Neural crest cell (in vitro differentiated cells): ENCODE results near the gene PRTFDC1. TPM values are rescaled to one million over a fixed set of nuclear protein-coding genes. Genes with fewer than 3 reads are reported as not detected.

ENCODE experiments used
- DNase-seq: peaks from one replicate; pipeline ENCODE4 v3.0.0; 2021; ENCODE audit warnings: low read depth, mixed read lengths, low spot score
- H3K27ac Mint-ChIP-seq: one replicate; pipeline ENCODE4 v1.8.0; 2021; ENCODE audit warnings: mild to moderate bottlenecking, mixed read lengths; ENCODE audit not compliant: unreplicated experiment
- H3K27me3 Mint-ChIP-seq: 2 replicates; pipeline ENCODE4 v1.8.0; 2021; ENCODE audit warnings: low read depth, mild to moderate bottlenecking, mixed read lengths
- H3K36me3 Mint-ChIP-seq: 2 replicates; pipeline ENCODE4 v1.8.0; 2021; ENCODE audit warnings: low read depth, mild to moderate bottlenecking, mixed read lengths
- H3K4me1 Mint-ChIP-seq: 2 replicates; pipeline ENCODE4 v1.8.0; 2021; ENCODE audit warnings: mixed read lengths
- H3K4me3 Mint-ChIP-seq: one replicate; pipeline ENCODE4 v1.8.0; 2021; ENCODE audit warnings: mild to moderate bottlenecking, mixed read lengths
- H3K9me3 Mint-ChIP-seq: 2 replicates; pipeline ENCODE4 v1.8.0; 2021; ENCODE audit warnings: mixed read lengths
- long read RNA-seq: library from polyadenylated mRNA; unstranded; transcript quantifications from one replicate; pipeline ENCODE4 v2.0.0, GENCODE V29; 2020
- total RNA-seq: library from RNA; stranded (reverse); gene quantifications from 2 replicates; pipeline ENCODE4 v1.2.1, GENCODE V29; 2021
- TF ChIP-seq, protein P1 (sequence below): fragments of 200-600 bp; sonication (generic); conservative IDR thresholded peaks from 2 replicates; pipeline ENCODE4 v1.5.0; 2021; ENCODE audit warnings: antibody characterized with exemption, mild to moderate bottlenecking

PRTFDC1 gene, protein sequence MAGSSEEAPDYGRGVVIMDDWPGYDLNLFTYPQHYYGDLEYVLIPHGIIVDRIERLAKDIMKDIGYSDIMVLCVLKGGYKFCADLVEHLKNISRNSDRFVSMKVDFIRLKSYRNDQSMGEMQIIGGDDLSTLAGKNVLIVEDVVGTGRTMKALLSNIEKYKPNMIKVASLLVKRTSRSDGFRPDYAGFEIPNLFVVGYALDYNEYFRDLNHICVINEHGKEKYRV
- 26.7 and 32.0 TPM in 2 replicates for total RNA-seq
- long read RNA-seq, partial matches to known transcripts = 0 of 11 reads
- long read RNA-seq, other reads (novel, unspliced or antisense) = 8 of 11 reads

DNA sequence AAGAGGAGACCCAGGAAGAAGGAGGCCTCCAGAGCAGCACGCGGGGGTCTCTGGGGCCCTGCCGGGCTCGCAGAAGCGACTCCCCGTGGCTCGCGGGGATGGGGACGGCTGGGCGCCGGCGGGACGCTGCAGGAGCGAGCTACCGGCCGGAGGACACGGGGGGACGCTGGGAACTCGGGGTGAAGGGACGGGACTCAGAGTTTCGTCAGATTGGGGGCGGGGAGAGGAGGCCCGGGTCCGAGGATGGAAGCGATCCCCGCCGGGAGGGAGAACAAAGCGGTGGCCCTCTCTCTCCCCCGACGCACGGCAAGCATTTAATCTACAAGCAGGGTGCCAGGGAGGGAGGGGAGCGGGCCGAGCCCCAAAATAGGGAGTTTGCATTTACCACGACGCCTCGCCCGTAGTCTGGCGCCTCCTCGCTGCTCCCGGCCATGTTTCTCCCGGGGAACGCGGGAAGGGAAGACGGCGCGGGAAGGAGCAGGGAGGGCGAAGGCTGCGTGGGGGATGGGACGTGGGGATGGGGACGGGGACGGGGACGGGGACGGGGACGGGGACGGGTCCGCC lies at the start of gene PRTFDC1:
Gene PRTFDC1, minus strand, starts transcription at position 464 of the 564 bp plus-strand sequence. Its CDS starts 31 bp downstream, at position 433.
- H3K4me1 Mint-ChIP-seq = peaks cover 55% of the 10 kb centered on the region
- DNase-seq = peak; percentile 56
- H3K27me3 Mint-ChIP-seq = no peaks in the 10 kb centered on the region
- no peaks in the 10 kb centered on the region for H3K9me3 Mint-ChIP-seq
- peak within 1 kb of the TSS; percentile 90 for H3K27ac Mint-ChIP-seq
- H3K4me3 Mint-ChIP-seq = peak within 1 kb of the TSS; percentile 83
- TF ChIP-seq, protein P1, sequence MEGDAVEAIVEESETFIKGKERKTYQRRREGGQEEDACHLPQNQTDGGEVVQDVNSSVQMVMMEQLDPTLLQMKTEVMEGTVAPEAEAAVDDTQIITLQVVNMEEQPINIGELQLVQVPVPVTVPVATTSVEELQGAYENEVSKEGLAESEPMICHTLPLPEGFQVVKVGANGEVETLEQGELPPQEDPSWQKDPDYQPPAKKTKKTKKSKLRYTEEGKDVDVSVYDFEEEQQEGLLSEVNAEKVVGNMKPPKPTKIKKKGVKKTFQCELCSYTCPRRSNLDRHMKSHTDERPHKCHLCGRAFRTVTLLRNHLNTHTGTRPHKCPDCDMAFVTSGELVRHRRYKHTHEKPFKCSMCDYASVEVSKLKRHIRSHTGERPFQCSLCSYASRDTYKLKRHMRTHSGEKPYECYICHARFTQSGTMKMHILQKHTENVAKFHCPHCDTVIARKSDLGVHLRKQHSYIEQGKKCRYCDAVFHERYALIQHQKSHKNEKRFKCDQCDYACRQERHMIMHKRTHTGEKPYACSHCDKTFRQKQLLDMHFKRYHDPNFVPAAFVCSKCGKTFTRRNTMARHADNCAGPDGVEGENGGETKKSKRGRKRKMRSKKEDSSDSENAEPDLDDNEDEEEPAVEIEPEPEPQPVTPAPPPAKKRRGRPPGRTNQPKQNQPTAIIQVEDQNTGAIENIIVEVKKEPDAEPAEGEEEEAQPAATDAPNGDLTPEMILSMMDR = no peak
- no peaks in the 10 kb centered on the region for H3K36me3 Mint-ChIP-seq

DNA sequence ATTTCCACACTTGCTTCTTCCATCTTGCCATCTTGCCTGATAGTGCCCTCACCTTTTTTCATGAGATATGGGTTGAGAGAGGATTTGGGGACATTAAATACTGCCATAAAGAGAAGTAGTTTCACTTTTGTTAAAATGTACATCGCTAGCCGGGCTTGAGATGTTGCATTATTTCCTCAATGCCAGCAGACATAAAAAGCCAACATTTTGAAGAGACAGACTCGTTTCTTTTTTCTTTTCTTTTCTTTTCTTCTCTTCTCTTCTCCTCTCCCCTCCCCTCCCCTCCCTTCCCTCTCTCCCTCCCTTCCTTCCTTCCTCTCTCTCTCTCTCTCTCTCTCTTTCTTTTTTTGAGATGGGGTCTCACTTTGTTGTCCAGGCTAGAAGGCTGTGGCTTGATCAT lies 45.6 kb upstream of the PRTFDC1 start:
- Mint-ChIP-seq H3K36me3 (peaks cover 15% of the 10 kb centered on the region), H3K4me3 (no peak overlapping the region), H3K27ac (no peak overlapping the region), H3K27me3 (no peaks in the 10 kb centered on the region), H3K4me1 (no peaks in the 10 kb centered on the region), H3K9me3 (peaks cover 11% of the 10 kb centered on the region)
- DNase-seq = no peak
- TF ChIP-seq, protein P1 = no peak

DNA sequence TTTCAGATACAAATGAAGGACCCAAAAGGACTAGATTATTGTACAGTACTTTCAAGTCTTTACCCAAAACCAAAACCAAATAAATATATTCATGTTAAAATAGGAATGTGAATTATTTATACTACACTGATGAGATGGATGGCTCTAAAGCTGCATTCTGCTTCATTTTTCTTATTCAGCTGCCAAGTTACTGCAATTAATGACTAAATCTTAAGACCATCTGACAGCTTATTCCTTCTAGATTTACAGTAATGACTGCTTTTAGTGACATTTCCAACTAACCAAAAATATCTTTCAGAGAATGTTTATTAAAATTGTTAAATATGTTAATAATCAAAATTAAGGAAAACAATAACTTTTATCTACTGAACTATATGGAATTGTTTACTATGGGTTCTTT lies 42.7 kb upstream of the PRTFDC1 start:
- no peak for DNase-seq
- Mint-ChIP-seq H3K9me3 (peaks cover 2% of the 10 kb centered on the region), H3K36me3 (no peaks in the 10 kb centered on the region), H3K27ac (no peak overlapping the region), H3K4me1 (no peaks in the 10 kb centered on the region), H3K27me3 (no peaks in the 10 kb centered on the region), H3K4me3 (no peak overlapping the region)
- TF ChIP-seq, protein P1 = no peak

DNA sequence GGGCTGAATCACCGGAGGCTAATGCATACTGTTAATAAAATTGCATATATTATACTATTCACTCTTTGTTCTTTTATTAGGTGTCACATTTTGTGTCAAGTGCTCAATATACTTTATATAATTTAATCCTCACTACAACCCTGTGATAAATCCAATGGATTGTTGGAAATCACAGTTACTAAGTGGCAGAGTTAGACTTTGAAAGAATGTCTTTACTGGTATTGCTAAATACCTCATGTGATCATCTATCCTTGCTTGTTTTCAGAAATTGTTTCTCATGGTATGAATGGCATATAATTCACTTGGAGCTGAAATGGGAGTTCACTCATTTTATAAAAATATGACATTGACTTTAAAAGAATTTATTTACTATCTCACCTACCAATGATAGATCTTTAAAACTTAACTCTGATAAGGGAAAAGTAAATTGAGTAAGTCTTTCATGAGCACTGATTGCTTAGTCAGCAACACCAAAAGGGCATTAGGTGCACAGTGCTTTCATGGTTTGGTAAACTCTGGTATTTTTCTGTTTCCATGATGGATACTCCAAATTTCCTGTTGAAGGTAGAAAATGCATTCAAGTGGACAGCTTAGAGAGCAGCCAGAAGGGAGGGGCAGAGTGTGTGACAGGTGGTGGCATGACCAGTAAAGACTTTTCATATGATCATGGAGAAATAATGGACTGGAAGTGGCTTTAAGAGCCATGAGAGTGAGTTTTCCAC lies 41.0 kb upstream of the PRTFDC1 start:
- H3K4me1 Mint-ChIP-seq = peaks cover 4% of the 10 kb centered on the region
- H3K36me3 Mint-ChIP-seq = no peaks in the 10 kb centered on the region
- TF ChIP-seq, protein P1 = no peak
- H3K27me3 Mint-ChIP-seq = no peaks in the 10 kb centered on the region
- no peak overlapping the region for H3K4me3 Mint-ChIP-seq
- DNase-seq = no peak
- no peak overlapping the region for H3K27ac Mint-ChIP-seq
- no peaks in the 10 kb centered on the region for H3K9me3 Mint-ChIP-seq

DNA sequence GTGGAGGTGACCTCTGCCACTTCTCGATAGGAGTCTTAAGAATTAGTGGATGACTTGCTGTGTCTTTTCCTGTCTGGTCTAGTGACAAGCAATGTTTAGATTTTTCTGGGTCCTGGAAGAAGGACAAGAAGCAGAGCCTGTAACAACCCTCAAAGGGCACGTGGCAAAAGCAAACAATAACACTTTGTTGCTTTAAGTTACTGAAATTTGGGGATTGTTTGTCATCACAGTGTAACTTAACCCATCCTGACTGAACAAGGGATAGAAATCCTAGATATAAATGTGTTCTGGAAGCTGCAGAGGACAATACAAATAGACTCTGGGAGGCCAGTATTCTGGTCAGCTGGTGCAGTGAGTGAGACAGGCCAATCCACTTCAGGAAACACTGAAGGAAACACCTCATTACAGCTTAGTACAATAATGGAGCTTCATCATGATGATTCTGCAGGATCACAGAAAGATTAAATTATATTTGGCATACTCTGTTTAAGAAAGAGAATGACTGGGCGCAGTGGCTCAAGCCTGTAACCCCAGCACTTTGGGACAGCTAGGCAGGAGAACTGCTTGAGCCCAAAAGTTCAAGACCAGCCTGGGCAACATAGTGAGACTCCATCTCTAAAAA lies 40.2 kb upstream of the PRTFDC1 start:
- H3K9me3 Mint-ChIP-seq = no peaks in the 10 kb centered on the region
- H3K27me3 Mint-ChIP-seq = no peaks in the 10 kb centered on the region
- H3K27ac Mint-ChIP-seq = no peak overlapping the region
- peaks cover 4% of the 10 kb centered on the region for H3K4me1 Mint-ChIP-seq
- no peak overlapping the region for H3K4me3 Mint-ChIP-seq
- TF ChIP-seq, protein P1 = no peak
- no peak for DNase-seq
- H3K36me3 Mint-ChIP-seq = no peaks in the 10 kb centered on the region
